Tibial artery (tissue), 4 donors: ENCODE results near the gene TFPI.
"Not testable (repeated sequence)": the region's sequence is repeated elsewhere in the genome, so short reads cannot be mapped to it uniquely, and the experiment has no call there.

Source experiments
- DNase-seq, 2 donors: peaks; one replicate each; pipeline ENCODE4 v3.0.0-alpha.2; 2019
- H3K27ac ChIP-seq, 2 donors: fragments of 200-600 bp; sonication (generic) in 1 of 2; 1 replicate in 1 of 2; 2 replicates in 1 of 2; pipeline ENCODE4 v1.5.1; 2018 to 2019; ENCODE audit warnings: mild to moderate bottlenecking in 1 of 2
- H3K27me3 ChIP-seq, 2 donors: fragments of 200-600 bp; sonication (generic) in 1 of 2; one replicate each; pipeline versions ENCODE4 v1.5.1 to v1.6.0; 2016 to 2019
- H3K36me3 ChIP-seq, 3 donors: fragments of 200-600 bp; sonication (generic) in 2 of 3; one replicate each; pipeline ENCODE4 v1.5.1; 2016 to 2019; ENCODE audit warnings: mild to moderate bottlenecking in 2 of 3
- H3K4me1 ChIP-seq, 4 donors: fragments of 200-600 bp; sonication (generic) in 2 of 4; 1 replicate in 3 of 4; 2 replicates in 1 of 4; pipeline ENCODE4 v1.5.1; 2016 to 2019
- H3K4me3 ChIP-seq, 2 donors: fragments of 200-600 bp; sonication (generic) in 1 of 2; 1 replicate in 1 of 2; 2 replicates in 1 of 2; pipeline ENCODE4 v1.5.1; 2018 to 2019; ENCODE audit warnings: mild to moderate bottlenecking in 2 of 2
- H3K9me3 ChIP-seq, 3 donors: fragments of 200-600 bp; sonication (generic) in 1 of 3; one replicate each; pipeline ENCODE4 v1.5.1; 2016 to 2019
- CTCF ChIP-seq, 2 experiments: fragments of 200-600 bp in 1 of 2; fragments of 450-650 bp in 1 of 2; IDR thresholded peaks; one replicate each; pipeline ENCODE4 v1.5.1; 2017 to 2019; ENCODE audit warnings: antibody characterized with exemption in 2 of 2, mild to moderate bottlenecking in 1 of 2, moderate library complexity in 1 of 2
- intact Hi-C: fragments of 100-400 bp; cut with DNase I; formaldehyde crosslinking; loops from one replicate; pipeline ENCODE4 v1.15.0; 2023; ENCODE audit warnings: low total_unique reads

TFPI gene

GRCh38 chr2:187525163-187525900 is 28.9 kb downstream of the TFPI start:
- DNase-seq = no peak
- Histone ChIP-seq H3K36me3 (peaks cover 2 to 22% (median 21%) of the 10 kb centered on the region in 3 donors), H3K9me3 (no peaks in the 10 kb centered on the region), H3K27me3 (no peaks in the 10 kb centered on the region), H3K4me1 (peaks cover 0 to 57% (median 16%) of the 10 kb centered on the region in 4 donors), H3K27ac (peak overlapping the region; percentile 42 to 67), H3K4me3 (no peak overlapping the region)
- TF ChIP-seq CTCF (IDR thresholded peaks at IDR 0.05) = no peak
- intact Hi-C loops = no loop called here

- Histone ChIP-seq H3K27ac (no peak overlapping the region), H3K4me1 (peaks cover 0 to 46% (median 16%) of the 10 kb centered on the region in 4 donors), H3K9me3 (no peaks in the 10 kb centered on the region), H3K4me3 (no peak overlapping the region), H3K27me3 (no peaks in the 10 kb centered on the region), H3K36me3 (peaks cover 17 to 38% (median 36%) of the 10 kb centered on the region in 3 donors)
- TF ChIP-seq CTCF (IDR thresholded peaks at IDR 0.05) = no peak
- no peak for DNase-seq
- intact Hi-C loops = no loop called here
Measured at GRCh38 chr2:187523325-187523724, 30.9 kb downstream of the TFPI start.

GRCh38 chr2:187520121-187520624 is 34.1 kb downstream of the TFPI start:
- H3K4me3 ChIP-seq = no peak overlapping the region
- intact Hi-C loops = no loop called here
- peaks cover 0 to 26% (median 0%) of the 10 kb centered on the region in 3 donors for H3K9me3 ChIP-seq

GRCh38 chr2:187519419-187520120 is 34.7 kb downstream of the TFPI start:
- H3K4me3 ChIP-seq = no peak overlapping the region
- no peak overlapping the region for H3K27ac ChIP-seq
- H3K4me1 ChIP-seq = peaks cover 0 to 9% (median 0%) of the 10 kb centered on the region in 4 donors
- H3K9me3 ChIP-seq = peaks cover 0 to 28% (median 0%) of the 10 kb centered on the region in 3 donors
- H3K36me3 ChIP-seq = peaks cover 17 to 41% (median 36%) of the 10 kb centered on the region in 3 donors
- H3K27me3 ChIP-seq = no peaks in the 10 kb centered on the region
- intact Hi-C loops = no loop called here
- no peak for DNase-seq
- no peak for TF ChIP-seq CTCF (IDR thresholded peaks at IDR 0.05)

More at GRCh38 chr2:187520121-187520624, 34.1 kb downstream of the TFPI start:
- no peak for DNase-seq
- H3K27me3 ChIP-seq = no peaks in the 10 kb centered on the region
- peaks cover 17 to 41% (median 36%) of the 10 kb centered on the region in 3 donors for H3K36me3 ChIP-seq
- peaks cover 0 to 15% (median 2%) of the 10 kb centered on the region in 4 donors for H3K4me1 ChIP-seq
- no peak for TF ChIP-seq CTCF (IDR thresholded peaks at IDR 0.05)
- H3K27ac ChIP-seq = no peak overlapping the region

- peaks cover 0 to 36% (median 0%) of the 10 kb centered on the region in 3 donors for H3K9me3 ChIP-seq
- H3K4me1 ChIP-seq, DNase-seq, H3K4me3 ChIP-seq, intact Hi-C loops, H3K27me3 ChIP-seq, H3K27ac ChIP-seq: not testable (repeated sequence)
- H3K36me3 ChIP-seq = peaks cover 17 to 41% (median 36%) of the 10 kb centered on the region in 3 donors
Measured at GRCh38 chr2:187517750-187518361, 36.4 kb downstream of the TFPI start.

GRCh38 chr2:187516630-187517510 is 37.4 kb downstream of the TFPI start:
- H3K27me3 ChIP-seq, H3K27ac ChIP-seq, DNase-seq, intact Hi-C loops, H3K4me1 ChIP-seq, H3K4me3 ChIP-seq: not testable (repeated sequence)
- peaks cover 17 to 34% (median 30%) of the 10 kb centered on the region in 3 donors for H3K36me3 ChIP-seq
- peaks cover 0 to 36% (median 0%) of the 10 kb centered on the region in 3 donors for H3K9me3 ChIP-seq
